AG04449 (cell line): ENCODE data around the gene IL11.
A peak's percentile ranks its signal among the peaks of the same experiment; 100 is the strongest.

Source experiments
- CTCF ChIA-PET: fragments of 350-600 bp; formaldehyde crosslinking; extraction: SDS; loops from one replicate; lab custom pipeline; 2021; ENCODE audit warnings: antibody characterized with exemption; lab: Yijun Ruan, JAX
- POLR2A ChIA-PET: fragments of 400-600, 350-600 bp; formaldehyde crosslinking; extraction: SDS; loops from one replicate; lab custom pipeline; 2020; ENCODE audit warnings: antibody characterized with exemption, inconsistent platforms; lab: Yijun Ruan, JAX
- DNase-seq: peaks from one replicate; pipeline ENCODE4 v3.0.0-alpha.2; 2010; ENCODE audit warnings: low read depth, low spot score
- H3K4me3 ChIP-seq: 2 replicates; pipeline ENCODE4 v1.5.1; 2011; ENCODE audit warnings: low read depth, mild to moderate bottlenecking, control low read depth, low read length
- TF ChIP-seq, protein P1 (sequence below): IDR thresholded peaks from one replicate; pipeline ENCODE4 v1.5.1; 2011; ENCODE audit warnings: mild to moderate bottlenecking, moderate library complexity, low read length, control low read depth, inconsistent platforms; ENCODE audit not compliant: insufficient read depth; ENCODE audit errors: missing control alignments

Gene IL11

DNA sequence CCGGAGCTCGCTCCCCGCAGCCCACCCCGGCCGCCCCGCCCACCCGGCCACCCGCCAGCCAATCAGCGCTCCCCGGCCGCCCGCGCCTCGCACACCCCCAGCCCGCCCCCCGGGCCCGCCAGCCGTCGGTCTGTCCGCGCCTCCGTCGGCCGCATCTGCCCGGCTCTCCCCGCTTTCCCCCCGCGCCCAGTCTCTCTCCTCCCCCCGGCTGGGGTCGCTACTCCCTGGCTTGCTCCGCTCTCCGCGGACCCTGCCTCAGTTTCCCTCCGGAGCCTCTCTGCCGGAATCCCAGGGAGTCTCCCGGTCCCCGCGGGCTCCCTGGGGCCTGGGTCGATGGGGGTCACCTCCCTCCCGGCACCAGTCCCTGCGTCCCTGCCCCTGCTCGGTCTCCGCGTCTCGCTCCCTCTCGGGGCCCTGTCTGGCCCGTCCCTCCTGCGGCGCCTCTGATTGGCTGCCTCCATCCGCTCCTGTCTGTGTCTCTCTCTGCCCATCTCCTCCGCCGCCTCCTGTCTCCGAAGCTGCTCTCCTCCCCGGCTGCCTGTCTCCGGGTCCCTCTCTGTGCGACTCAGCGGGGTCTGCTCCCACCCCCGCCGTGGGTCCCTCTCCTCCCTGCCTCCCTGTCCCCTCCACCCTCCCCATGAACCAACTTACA is 484 bp downstream of the IL11 start:
- peak overlapping the region; percentile 74 for H3K4me3 ChIP-seq
- no peak for DNase-seq
- ChIA-PET CTCF (interaction anchor here (1.2 to 2.9 kb wide), 4 partner anchors 14 to 210 kb away, joined by 3 to 14 read pairs (median 7); partner anchors contain the start of gene TMEM238), POLR2A (interaction anchor here (1.2 to 2.3 kb wide), 6 partner anchors 14 to 154 kb away, joined by 3 to 18 read pairs (median 6); partner anchors contain the start of genes HSPBP1, KMT5C, PPP6R1 and TMEM238)
- TF ChIP-seq, protein P1, sequence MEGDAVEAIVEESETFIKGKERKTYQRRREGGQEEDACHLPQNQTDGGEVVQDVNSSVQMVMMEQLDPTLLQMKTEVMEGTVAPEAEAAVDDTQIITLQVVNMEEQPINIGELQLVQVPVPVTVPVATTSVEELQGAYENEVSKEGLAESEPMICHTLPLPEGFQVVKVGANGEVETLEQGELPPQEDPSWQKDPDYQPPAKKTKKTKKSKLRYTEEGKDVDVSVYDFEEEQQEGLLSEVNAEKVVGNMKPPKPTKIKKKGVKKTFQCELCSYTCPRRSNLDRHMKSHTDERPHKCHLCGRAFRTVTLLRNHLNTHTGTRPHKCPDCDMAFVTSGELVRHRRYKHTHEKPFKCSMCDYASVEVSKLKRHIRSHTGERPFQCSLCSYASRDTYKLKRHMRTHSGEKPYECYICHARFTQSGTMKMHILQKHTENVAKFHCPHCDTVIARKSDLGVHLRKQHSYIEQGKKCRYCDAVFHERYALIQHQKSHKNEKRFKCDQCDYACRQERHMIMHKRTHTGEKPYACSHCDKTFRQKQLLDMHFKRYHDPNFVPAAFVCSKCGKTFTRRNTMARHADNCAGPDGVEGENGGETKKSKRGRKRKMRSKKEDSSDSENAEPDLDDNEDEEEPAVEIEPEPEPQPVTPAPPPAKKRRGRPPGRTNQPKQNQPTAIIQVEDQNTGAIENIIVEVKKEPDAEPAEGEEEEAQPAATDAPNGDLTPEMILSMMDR: no peak

DNA sequence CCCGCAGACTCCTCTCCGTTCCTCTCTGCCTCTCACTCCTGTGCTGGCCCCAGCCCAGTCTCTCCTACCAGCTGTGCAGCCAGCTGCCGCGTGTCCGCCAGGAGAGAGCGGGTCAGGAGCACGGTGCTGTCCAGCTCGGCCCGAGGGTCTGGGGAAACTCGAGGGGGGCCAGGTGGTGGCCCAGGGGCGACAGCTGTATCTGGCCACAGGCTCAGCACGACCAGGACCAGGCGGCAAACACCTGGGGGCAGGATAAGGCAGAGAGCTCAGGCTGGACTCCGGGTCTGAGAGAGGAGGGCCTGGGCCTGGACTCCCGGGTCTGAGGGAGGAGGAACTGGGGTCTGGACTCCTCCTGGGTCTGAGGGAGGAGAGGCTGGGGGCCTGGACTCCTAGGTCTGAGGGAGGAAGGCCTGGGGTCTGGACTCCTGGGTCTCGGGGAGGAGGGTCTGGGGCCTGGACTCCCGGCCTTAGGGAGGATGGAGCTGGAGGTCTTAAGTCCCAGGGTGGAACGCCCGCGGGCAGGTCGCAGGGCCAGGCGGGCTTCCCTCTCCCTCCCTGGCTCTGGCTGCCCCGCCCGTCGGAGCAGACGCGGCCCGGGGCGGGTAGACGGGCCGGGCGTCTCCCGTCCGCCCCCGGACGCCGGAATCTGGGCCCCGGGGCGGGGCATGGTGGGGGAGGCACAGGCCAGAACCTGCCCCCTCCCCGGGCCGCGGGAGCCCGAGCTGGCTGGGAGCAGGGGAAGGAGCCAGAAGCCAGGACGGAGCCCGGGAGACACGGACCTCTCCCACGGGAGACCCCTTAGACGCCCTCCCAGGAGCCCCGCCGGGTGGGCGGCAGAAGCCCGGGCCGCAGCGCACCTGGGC is 1.3 kb downstream of the IL11 start:
- peak overlapping the region; percentile 74 for H3K4me3 ChIP-seq
- DNase-seq: no peak
- POLR2A ChIA-PET: interaction anchor here (1.0 to 2.5 kb wide), 6 partner anchors 15 to 153 kb away, joined by 4 to 18 read pairs (median 8); partner anchors contain the start of genes KMT5C, PPP6R1, TMEM238 and UBE2S
- TF ChIP-seq, protein P1: no peak
- CTCF ChIA-PET: interaction anchor here (0.8 to 2.9 kb wide), 6 partner anchors 15 to 209 kb away, joined by 3 to 14 read pairs (median 4); partner anchors contain the start of genes KMT5C and TMEM238

- TF ChIP-seq, protein P1: no peak
- CTCF ChIA-PET: interaction anchor here (0.8 to 2.9 kb wide), 4 partner anchors 16 to 100 kb away, joined by 3 to 14 read pairs (median 8); partner anchors contain the start of genes KMT5C and TMEM238
- DNase-seq: no peak
- POLR2A ChIA-PET: interaction anchor here (1.0 to 2.5 kb wide), 3 partner anchors 16 to 39 kb away, joined by 5 to 11 read pairs (median 10); partner anchors contain the start of genes TMEM238 and UBE2S
- peak overlapping the region; percentile 74 for H3K4me3 ChIP-seq
Observed at GRCh38 chr19:55368106-55368505, 2.2 kb downstream of the IL11 start.

DNA sequence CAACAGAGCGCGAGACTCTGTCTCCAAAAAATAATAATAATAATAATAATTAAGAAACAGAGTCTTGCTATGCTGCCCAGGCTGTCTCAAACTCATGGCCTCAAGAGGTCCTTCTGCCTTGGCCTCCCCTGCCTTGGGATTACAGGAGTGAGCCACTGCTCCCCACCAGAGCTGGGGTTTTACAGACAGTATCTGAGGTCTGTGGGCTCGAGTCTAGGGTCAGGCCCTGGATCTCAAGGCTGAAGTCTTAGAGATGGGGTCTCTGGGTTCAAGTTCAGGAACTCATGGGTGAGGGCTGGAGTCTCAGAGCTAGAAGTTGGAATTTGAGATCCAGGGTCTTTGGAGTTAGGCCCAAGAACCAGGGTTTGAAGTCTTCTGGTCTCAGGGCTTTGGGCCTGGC is 3.5 kb downstream of the IL11 start:
- TF ChIP-seq, protein P1: no peak
- CTCF ChIA-PET: interaction anchor here (0.7 to 2.3 kb wide), 3 partner anchors 16 to 138 kb away, joined by 3 to 7 read pairs (median 3); no protein-coding TSS in a partner anchor
- no peak overlapping the region for H3K4me3 ChIP-seq
- POLR2A ChIA-PET: interaction anchor here (0.8 to 2.5 kb wide), 2 partner anchors 41 to 65 kb away, joined by 3 to 11 read pairs; partner anchors contain the start of gene UBE2S
- no peak for DNase-seq

- ChIA-PET POLR2A (interaction anchor here (0.8 kb wide), 1 partner anchor 65 kb away, joined by 3 read pairs; no protein-coding TSS in a partner anchor), CTCF (interaction anchor here (0.9 to 2.3 kb wide), 2 partner anchors 64 to 138 kb away, joined by 3 to 7 read pairs; no protein-coding TSS in a partner anchor)
- TF ChIP-seq, protein P1: no peak
- DNase-seq: no peak
- no peak overlapping the region for H3K4me3 ChIP-seq
Observed at GRCh38 chr19:55365964-55366363, 4.3 kb downstream of the IL11 start.
